Fibroblast of villous mesenchyme (primary cell): Measurements from ENCODE around the gene BMP4. TPM values are rescaled to one million over a fixed set of nuclear protein-coding genes. Genes with fewer than 3 reads are reported as not detected.
A peak's percentile ranks its signal among the peaks of the same experiment; 100 is the strongest.

Experiments used
- DNase-seq: peaks from one replicate; pipeline ENCODE4 v3.0.0-alpha.2; 2010; ENCODE audit warnings: low read depth
- H3K4me3 ChIP-seq: 2 replicates; pipeline ENCODE4 v1.5.1; 2011; ENCODE audit warnings: low read depth, mild to moderate bottlenecking, low read length
- CTCF ChIP-seq: IDR thresholded peaks from 2 replicates; pipeline ENCODE4 v1.5.1; 2012; ENCODE audit warnings: low read depth, mild to moderate bottlenecking, low read length; ENCODE audit not compliant: insufficient read depth
- total RNA-seq: library from RNA; depleted of rRNA; stranded (reverse); fragments of >200 nt; gene quantifications from 2 replicates; pipeline ENCODE4 v1.2.3, GENCODE V29; 2012

Gene BMP4
- total RNA-seq, 1 donor, result 9.9 TPM

GRCh38 chr14:53952533-53952932 lies 4.1 kb downstream of the BMP4 start:
- no peak for TF ChIP-seq CTCF
- DNase-seq, result peak; percentile 69
- H3K4me3 ChIP-seq, result peak overlapping the region; percentile 71

- peak overlapping the region; percentile 71 for H3K4me3 ChIP-seq
- no peak for TF ChIP-seq CTCF
- no peak for DNase-seq
Measured at GRCh38 chr14:53951627-53952303, 4.9 kb downstream of the BMP4 start.

- no peak for DNase-seq
- no peak for TF ChIP-seq CTCF
- H3K4me3 ChIP-seq, result peak overlapping the region; percentile 71
Measured at GRCh38 chr14:53951243-53951626, 5.4 kb downstream of the BMP4 start.

- no peak for DNase-seq
- H3K4me3 ChIP-seq, result peak overlapping the region; percentile 71
- no peak for TF ChIP-seq CTCF
Measured at GRCh38 chr14:53950031-53950793, 6.4 kb downstream of the BMP4 start.

- TF ChIP-seq CTCF, result no peak
- no peak for DNase-seq
- H3K4me3 ChIP-seq, result no peak overlapping the region
Measured at GRCh38 chr14:53949201-53949600, 7.4 kb downstream of the BMP4 start.

- DNase-seq, result no peak
- H3K4me3 ChIP-seq, result no peak overlapping the region
- TF ChIP-seq CTCF, result no peak
Measured at GRCh38 chr14:53948205-53948884, 8.3 kb downstream of the BMP4 start.
